VCaP (cell line): ENCODE measurements around the gene DCBLD2.

Experiments
- H3K27ac ChIP-seq: fragments of 450-650 bp; 2 replicates; pipeline ENCODE4 v1.5.1; 2017
- TF ChIP-seq, protein P1 (sequence below): fragments of 450-650 bp; conservative IDR thresholded peaks from 2 replicates; pipeline ENCODE4 v1.5.1; 2017; ENCODE audit warnings: mild to moderate bottlenecking, moderate library complexity

Gene DCBLD2

DNA sequence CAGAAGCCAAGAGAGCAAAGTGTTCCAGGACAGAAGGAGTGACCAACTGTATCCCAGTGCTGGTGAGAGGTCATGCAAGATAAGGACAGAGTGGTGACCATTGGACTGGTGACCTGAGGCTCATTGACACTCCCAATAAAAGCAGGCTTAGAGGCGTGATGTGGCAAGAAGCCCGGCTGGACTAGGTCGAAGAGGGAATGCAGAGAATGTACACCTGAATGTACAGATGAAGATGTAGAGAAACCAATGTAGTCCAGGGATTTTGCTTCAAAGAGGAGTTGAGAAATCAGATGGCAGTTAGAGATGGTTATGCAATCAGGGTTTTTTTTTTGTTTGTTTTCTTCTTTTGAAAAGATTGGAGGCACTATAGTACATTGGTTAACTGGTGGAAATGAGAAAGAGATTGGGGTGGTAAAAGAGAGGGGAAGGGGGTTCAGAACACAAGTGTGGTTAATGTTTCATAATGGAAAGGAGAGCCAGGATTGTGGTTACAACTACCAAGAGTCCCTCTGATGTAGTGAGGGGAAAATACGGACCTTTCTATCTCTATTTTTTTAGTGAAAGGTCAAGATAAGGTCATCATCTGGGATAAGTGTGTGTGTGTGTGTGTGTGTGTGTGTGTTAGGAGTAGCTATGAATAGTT is 115.0 kb downstream of the DCBLD2 start:
- no peak overlapping the region for H3K27ac ChIP-seq
- TF ChIP-seq, protein P1, sequence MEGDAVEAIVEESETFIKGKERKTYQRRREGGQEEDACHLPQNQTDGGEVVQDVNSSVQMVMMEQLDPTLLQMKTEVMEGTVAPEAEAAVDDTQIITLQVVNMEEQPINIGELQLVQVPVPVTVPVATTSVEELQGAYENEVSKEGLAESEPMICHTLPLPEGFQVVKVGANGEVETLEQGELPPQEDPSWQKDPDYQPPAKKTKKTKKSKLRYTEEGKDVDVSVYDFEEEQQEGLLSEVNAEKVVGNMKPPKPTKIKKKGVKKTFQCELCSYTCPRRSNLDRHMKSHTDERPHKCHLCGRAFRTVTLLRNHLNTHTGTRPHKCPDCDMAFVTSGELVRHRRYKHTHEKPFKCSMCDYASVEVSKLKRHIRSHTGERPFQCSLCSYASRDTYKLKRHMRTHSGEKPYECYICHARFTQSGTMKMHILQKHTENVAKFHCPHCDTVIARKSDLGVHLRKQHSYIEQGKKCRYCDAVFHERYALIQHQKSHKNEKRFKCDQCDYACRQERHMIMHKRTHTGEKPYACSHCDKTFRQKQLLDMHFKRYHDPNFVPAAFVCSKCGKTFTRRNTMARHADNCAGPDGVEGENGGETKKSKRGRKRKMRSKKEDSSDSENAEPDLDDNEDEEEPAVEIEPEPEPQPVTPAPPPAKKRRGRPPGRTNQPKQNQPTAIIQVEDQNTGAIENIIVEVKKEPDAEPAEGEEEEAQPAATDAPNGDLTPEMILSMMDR: no peak

DNA sequence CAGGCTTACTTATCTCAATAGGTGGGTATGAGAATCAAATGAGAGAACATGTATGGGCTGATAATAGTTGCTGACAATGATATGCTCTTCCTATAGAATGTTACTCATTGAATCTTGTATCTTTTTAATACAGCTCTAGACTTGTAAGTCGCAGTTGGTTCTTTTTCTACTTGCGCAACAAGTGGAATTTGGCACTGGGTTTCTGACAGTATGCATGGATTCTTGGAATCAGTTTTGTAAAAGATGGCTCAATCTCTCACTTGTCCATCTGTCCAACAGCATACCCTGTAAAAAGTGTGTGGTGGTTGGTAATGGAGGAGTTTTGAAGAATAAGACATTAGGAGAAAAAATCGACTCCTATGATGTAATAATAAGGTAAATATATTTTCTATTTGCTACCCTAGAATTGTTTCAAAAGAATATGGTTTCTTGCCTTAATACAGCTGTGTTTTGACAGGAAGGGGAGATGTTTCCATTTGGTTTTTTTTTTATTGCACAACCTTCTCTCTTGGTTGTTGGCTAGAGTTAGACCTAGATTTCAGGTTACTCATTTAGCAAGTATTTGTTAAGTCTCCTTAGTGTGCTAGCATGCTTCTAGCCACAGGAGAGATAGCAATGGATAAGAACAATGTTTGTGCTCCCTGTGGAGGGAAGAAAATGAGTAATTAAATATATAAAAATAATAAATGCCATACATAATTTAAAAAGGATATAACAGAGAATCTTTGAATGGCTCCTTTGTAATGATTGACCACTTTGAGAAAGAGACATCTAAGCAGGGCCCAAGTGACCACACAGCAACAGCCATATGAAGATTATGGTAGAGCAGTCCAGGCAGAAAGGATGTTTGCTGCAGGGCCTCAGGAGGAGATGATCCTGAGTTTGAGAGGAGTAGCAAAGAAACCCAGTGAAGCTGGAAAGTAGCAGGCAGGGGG is 116.6 kb downstream of the DCBLD2 start:
- TF ChIP-seq, protein P1: no peak
- peak overlapping the region; percentile 47 for H3K27ac ChIP-seq

- TF ChIP-seq, protein P1: no peak
- H3K27ac ChIP-seq: peak overlapping the region; percentile 47
Measured at GRCh38 chr3:98784042-98784441, 117.5 kb downstream of the DCBLD2 start.

DNA sequence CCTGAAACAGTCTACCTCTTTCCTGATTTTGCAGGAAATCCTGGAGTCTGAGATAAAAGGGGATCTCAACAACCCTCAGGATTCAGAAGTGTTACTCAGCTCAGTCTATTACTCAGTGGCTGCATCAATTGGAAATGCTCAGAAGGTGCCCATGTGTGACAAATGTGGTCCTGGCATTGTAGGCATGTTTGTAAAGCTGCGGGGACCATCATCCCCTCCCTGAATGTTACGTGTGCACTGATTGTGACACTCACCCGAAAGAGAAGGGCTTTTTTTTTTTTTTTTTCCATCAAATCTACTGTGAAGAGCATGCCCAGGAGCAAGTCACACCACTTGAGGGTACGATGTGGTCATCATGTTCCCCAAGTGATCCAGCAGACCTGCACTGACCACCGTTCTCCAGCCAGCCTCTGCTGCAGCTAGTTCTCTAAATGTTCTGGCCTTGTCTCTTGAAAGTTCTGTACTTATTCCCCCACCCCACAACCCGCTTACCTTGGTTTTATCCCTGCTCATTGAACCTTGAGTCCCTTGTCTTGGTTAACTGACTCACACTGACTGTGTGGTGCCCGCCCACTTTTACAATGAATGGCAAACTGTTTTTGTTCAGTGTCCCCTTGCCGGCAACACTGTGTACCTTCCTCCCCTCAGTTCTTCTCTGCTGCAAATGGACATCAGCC is 118.5 kb downstream of the DCBLD2 start:
- H3K27ac ChIP-seq: peak overlapping the region; percentile 47; the same call in 1 of the 2 replicates
- TF ChIP-seq, protein P1: no peak

- H3K27ac ChIP-seq: no peak overlapping the region
- TF ChIP-seq, protein P1: no peak
Measured at GRCh38 chr3:98780343-98780742, 121.2 kb downstream of the DCBLD2 start.

DNA sequence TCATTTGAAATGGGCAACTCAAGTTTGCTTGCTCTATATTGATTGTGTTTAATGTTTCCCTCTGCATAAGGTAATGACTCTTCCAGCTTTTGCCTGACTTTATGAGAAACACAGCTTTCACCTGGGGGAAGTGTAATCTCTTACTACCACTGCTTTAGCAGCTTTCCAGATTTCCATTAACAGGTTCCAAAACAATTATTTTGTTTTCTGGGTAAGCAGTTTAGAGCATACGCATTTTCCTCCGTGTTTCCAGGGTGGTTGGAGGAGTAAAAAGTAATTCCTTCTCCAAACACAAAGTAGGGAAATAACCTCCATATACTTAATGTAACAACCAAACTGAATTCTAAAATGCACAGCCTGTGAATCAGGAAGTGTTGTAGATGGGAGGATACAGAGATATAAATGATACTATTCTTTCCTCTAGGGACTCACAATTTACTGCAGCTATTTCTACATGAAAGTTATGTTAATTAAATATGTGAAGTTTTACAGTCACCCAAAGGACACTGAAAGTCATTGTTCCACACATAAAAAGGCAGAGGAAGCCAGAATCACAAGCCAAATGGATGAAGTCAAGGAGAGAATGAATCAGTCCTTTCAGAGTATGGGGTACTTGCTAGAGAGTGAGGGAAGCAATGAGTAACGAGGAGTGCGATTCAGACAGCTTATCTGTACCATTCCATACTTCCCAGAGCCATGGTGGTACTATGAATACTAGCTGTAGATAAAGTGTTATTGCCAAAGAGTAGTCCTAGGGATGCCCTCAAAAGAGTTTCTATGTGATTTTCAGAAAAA is 121.8 kb downstream of the DCBLD2 start:
- TF ChIP-seq, protein P1: no peak
- H3K27ac ChIP-seq: no peak overlapping the region
